WI38 (cell line): ENCODE data around the gene REM2.
A peak's percentile ranks its signal among the peaks of the same experiment; 100 is the strongest.

Experiments
- H3K4me3 ChIP-seq: 2 replicates; pipeline ENCODE4 v1.5.1; 2011; ENCODE audit warnings: low read depth, mild to moderate bottlenecking, control low read depth, low read length
- TF ChIP-seq, protein P1 (sequence below): IDR thresholded peaks from 2 replicates; pipeline ENCODE4 v1.5.1; 2012; ENCODE audit warnings: low read depth, mild to moderate bottlenecking, control low read depth, low read length

REM2 gene

DNA sequence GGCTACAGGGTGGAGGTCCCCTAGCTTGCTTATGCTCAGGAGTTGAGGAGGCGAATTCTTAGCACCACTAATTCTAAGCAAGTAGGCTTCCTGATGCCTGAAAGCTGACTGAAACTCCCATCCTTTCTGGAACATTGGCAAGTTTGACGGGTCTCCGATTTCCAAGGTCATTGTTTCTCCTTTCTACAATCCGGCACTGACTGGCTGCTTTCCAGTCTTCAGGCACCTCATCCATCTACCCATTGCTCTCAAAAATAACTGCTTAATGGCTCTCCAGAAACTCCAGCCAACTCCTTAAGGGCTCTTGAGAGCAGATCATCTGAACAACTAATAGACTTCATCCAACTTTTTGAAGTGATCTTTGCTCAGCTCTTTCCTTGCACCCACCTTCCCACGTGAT lies 13.3 kb downstream of the REM2 start:
- no peak overlapping the region for H3K4me3 ChIP-seq
- TF ChIP-seq, protein P1, sequence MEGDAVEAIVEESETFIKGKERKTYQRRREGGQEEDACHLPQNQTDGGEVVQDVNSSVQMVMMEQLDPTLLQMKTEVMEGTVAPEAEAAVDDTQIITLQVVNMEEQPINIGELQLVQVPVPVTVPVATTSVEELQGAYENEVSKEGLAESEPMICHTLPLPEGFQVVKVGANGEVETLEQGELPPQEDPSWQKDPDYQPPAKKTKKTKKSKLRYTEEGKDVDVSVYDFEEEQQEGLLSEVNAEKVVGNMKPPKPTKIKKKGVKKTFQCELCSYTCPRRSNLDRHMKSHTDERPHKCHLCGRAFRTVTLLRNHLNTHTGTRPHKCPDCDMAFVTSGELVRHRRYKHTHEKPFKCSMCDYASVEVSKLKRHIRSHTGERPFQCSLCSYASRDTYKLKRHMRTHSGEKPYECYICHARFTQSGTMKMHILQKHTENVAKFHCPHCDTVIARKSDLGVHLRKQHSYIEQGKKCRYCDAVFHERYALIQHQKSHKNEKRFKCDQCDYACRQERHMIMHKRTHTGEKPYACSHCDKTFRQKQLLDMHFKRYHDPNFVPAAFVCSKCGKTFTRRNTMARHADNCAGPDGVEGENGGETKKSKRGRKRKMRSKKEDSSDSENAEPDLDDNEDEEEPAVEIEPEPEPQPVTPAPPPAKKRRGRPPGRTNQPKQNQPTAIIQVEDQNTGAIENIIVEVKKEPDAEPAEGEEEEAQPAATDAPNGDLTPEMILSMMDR = no peak

DNA sequence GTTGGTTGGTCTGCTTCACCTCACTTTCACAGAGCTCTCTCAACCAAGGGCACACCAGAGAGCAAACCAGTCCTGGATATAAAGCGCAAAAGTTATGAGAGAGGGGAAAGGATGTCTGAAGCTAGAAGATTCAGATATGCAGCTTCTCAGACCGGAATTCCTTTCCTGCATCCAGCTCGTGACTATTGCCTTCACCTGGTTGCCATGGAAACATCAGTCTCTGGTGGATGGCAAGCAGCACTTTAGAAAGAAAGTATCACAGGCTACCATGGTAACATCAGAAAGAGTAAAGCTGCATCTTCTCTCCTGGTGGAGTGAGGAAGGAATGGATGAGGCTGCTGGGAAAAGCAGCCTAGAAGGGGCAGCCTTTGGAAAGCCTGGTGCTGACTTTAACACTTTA lies 13.7 kb downstream of the REM2 start:
- no peak overlapping the region for H3K4me3 ChIP-seq
- TF ChIP-seq, protein P1 = no peak

DNA sequence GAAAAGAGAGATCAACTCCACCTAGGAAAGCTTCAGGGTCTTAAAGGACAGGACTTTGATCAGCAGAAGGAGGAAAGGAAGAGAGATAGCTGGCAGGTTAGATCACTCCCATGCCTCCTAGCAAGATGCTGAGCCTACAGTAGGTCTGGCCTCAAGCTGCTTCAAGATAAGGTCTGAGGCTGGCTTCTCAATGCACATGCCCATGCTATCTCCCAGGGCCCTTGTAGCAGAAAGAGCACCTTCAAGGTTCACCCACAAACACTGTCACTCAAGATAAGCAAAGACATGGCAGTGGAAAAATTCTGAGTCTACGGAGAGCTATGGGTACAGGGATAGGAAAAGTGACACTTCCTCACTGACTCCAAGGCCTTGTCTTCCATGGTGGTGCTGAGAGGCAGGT lies 14.3 kb downstream of the REM2 start:
- no peak overlapping the region for H3K4me3 ChIP-seq
- TF ChIP-seq, protein P1 = no peak

DNA sequence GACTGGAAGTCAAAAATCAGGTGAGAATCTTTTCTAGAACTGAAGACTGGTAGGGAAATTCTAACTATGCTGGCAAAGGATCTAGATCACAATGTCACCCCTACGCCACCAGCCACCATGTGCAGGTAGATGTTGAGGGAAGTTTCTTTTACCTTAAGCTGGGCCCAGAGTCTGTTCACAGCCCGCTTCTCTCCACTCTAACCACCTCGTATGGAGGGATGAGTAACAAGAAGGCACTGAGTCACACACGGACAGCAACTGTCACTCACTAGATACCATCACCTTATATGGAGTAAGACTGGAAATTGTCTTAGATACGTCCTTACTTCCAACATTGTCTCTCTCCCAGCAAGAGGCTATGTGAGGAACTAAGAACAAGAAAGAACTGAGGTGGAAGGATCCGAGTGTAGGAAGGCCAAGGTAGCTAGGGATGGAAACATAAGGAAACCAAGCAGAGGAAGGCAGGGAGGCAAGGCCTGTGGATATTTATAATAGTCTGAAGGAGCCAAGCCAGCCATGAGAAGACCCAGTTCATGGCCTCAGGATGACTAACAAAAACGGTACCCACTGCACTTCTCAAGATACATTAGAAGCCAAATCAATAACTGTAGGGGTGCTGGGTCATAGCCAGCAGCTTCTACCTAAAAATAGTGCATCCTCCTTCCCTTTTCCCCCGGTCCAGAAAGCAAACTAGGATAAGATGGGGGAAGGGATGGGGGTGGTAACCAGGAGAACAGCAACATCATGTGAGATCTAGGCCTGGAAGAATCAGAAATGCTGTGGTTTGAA lies 15.5 kb downstream of the REM2 start:
- no peak overlapping the region for H3K4me3 ChIP-seq
- TF ChIP-seq, protein P1 = no peak

DNA sequence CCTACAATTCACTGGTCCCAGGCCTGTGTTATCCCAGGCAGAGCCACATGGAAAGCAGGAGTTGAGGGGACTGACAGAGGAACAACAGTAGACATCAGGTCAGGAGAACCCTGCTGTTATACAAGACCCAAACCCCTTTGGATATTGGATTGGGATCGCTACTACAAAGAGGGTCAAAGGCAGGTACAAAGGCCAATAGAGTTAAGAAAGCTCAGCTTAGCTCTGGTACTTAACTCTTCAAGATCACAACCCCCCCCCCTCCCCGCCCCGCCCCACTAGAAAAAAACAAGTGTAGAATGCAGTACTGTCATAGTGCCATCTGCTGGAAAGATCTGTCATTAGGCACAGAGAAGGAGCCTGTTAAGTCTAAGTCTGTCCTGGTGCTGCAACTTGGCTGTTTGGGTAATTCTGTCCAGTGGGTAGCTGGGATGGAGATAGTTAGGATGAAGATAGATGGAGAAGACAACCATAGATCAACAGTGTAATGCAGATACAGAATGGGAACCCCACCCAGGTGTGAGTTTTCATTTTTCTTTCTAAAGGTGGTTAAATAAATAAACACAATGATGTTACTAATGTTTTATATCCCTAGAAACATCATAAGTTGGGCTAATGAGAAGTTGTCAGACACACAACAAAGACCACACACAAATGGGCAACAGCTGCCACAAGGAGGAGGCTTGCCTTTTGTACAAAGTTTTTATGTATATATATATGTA lies 17.2 kb downstream of the REM2 start:
- no peak overlapping the region for H3K4me3 ChIP-seq
- TF ChIP-seq, protein P1 = peak; percentile 44; the same call in 1 of the 2 replicates

DNA sequence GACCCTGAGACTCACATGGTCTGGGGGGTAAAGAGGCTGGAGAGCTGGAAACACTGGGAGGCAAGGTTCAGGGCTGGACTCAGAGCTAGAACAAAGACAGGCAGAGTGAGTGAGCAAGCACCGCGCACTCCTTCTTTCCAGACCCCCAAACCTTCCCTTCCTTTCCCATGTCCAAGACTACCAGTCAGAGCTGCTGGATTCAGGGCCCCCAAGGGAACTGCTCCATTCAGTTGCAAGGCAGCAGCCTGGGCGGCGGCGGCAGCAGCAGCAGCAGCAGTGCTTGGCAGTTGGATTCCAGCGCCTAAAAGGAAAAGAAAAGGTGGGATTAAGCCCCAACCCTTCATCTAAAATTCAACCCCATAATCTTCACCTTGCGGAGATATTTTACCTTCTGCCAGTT lies 18.8 kb downstream of the REM2 start:
- TF ChIP-seq, protein P1 = no peak
- H3K4me3 ChIP-seq = no peak overlapping the region

DNA sequence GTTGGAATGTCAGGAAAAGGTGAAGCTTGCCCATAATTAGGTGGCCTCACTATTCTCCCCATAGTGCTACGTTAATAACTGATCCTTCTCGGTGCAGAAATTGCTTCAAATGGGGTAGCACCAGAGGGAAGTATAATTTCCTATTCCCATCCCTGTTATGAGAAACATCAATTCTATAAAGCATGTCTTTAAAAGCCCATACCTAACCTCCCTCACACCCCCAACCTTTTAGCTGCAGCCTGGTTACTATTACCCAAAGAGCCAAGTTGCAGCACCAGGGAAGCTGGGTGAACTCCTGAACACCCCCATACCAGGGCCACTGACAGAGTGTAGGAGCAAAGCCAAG lies 20.7 kb downstream of the REM2 start:
- H3K4me3 ChIP-seq = no peak overlapping the region
- TF ChIP-seq, protein P1 = no peak
